WI38 (cell line): ENCODE measurements around the gene GLCCI1.

Source experiments
- H3K4me3 ChIP-seq: 2 replicates; pipeline ENCODE4 v1.5.1; 2011; ENCODE audit warnings: low read depth, mild to moderate bottlenecking, control low read depth, low read length
- TF ChIP-seq, protein P1 (sequence below): IDR thresholded peaks from 2 replicates; pipeline ENCODE4 v1.5.1; 2012; ENCODE audit warnings: low read depth, mild to moderate bottlenecking, control low read depth, low read length

Gene GLCCI1

DNA sequence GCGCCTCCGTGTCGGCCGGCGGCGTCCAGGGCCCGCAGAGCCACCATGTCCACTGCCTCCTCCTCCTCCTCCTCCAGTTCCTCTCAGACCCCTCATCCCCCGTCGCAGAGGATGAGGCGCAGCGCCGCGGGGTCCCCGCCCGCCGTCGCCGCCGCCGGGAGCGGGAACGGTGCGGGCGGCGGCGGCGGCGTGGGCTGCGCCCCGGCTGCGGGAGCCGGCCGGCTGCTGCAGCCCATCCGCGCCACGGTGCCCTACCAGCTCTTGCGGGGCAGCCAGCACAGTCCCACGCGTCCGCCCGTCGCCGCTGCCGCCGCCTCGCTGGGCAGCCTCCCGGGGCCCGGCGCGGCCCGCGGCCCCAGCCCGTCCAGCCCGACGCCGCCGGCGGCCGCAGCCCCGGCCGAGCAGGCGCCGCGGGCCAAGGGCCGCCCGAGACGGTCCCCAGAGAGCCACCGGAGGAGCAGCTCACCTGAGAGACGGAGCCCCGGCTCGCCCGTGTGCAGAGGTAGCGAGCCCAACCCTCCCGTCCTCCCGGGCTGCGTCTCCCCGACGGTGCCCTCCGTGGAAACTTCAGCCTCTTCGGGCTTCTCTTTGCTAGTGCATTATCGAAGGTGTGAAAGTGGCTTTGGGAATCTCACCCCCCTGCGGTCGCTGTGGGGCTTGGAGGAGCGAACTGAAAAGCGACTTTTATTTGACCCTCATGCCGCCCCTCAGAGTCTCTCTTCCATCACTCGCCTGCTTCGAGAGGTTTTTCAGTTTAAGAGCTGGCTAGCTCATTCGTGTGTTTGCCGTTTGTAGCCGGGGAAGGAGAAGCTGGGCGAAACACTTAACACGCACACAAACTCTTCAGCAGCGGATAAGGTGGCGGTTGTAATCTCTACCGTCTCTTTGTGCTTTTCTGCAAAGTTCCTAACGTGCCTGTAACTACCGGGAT lies 975 bp downstream of the GLCCI1 start:
- TF ChIP-seq, protein P1, sequence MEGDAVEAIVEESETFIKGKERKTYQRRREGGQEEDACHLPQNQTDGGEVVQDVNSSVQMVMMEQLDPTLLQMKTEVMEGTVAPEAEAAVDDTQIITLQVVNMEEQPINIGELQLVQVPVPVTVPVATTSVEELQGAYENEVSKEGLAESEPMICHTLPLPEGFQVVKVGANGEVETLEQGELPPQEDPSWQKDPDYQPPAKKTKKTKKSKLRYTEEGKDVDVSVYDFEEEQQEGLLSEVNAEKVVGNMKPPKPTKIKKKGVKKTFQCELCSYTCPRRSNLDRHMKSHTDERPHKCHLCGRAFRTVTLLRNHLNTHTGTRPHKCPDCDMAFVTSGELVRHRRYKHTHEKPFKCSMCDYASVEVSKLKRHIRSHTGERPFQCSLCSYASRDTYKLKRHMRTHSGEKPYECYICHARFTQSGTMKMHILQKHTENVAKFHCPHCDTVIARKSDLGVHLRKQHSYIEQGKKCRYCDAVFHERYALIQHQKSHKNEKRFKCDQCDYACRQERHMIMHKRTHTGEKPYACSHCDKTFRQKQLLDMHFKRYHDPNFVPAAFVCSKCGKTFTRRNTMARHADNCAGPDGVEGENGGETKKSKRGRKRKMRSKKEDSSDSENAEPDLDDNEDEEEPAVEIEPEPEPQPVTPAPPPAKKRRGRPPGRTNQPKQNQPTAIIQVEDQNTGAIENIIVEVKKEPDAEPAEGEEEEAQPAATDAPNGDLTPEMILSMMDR = no peak
- H3K4me3 ChIP-seq = peak overlapping the region; percentile 82

GRCh38 chr7:7970237-7970530 lies 1.6 kb downstream of the GLCCI1 start:
- TF ChIP-seq, protein P1 = no peak
- peak overlapping the region; percentile 82 for H3K4me3 ChIP-seq

- TF ChIP-seq, protein P1 = no peak
- peak overlapping the region; percentile 82 for H3K4me3 ChIP-seq
Measured at GRCh38 chr7:7970531-7971307, 2.1 kb downstream of the GLCCI1 start.

GRCh38 chr7:7971308-7972040 lies 2.9 kb downstream of the GLCCI1 start:
- H3K4me3 ChIP-seq = peak overlapping the region; percentile 82
- TF ChIP-seq, protein P1 = no peak

GRCh38 chr7:7972128-7972527 lies 3.5 kb downstream of the GLCCI1 start:
- H3K4me3 ChIP-seq = no peak overlapping the region
- TF ChIP-seq, protein P1 = no peak

DNA sequence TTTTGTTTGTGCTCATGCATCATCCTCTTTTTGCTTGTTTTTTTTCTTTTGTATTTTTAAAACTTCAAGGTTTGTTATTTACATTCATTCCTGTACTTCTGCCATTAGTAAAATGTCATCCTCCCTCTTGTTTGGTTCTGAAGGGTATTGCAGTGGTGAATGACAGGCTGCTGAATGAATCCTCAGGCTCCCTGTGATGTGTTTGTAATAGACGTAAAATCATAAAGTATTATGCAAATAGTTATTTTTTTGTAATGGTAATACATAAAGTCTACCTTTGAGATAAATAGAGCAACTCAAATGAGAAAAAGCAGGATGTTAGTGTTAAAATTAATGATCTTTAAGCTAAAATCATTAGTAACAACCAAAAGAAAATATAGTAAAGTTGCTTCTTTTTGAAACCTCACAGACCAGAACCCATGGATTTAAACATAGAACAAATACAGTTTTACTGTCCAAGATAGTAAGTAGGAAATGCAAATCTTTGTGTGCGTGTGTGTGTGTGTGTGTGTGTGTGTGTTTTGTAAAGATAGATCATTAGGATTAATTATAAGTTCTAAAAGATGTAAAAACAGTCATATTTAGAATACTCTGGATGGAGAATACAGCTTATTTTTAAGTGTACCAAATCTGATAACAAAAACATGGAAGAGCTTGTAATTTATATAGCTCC lies 4.5 kb downstream of the GLCCI1 start:
- H3K4me3 ChIP-seq = no peak overlapping the region
- TF ChIP-seq, protein P1 = no peak
